Left ventricle myocardium inferior (tissue), 1 donor: ENCODE data around the gene GRM7. TPM values are rescaled to one million over a fixed set of nuclear protein-coding genes. Genes with fewer than 3 reads are reported as not detected.
A peak's percentile ranks its signal among the peaks of the same experiment; 100 is the strongest.

Source experiments
- DNase-seq: peaks from one replicate; pipeline ENCODE4 v3.0.0-alpha.2; 2020
- H3K27ac ChIP-seq: fragments of 200-600 bp; replicated peaks from 2 replicates; pipeline ENCODE4 v1.8.0; 2021
- H3K27me3 ChIP-seq: fragments of 200-600 bp; 2 replicates; pipeline ENCODE4 v1.8.0; 2021; ENCODE audit warnings: low read depth
- H3K36me3 ChIP-seq: fragments of 200-600 bp; 2 replicates; pipeline ENCODE4 v1.8.0; 2021
- H3K4me1 ChIP-seq: fragments of 200-600 bp; 2 replicates; pipeline ENCODE4 v1.8.0; 2021
- H3K4me3 ChIP-seq: fragments of 200-600 bp; 2 replicates; pipeline ENCODE4 v1.8.0; 2021; ENCODE audit warnings: mild to moderate bottlenecking, moderate library complexity
- H3K9me3 ChIP-seq: fragments of 200-600 bp; replicated peaks from 2 replicates; pipeline ENCODE4 v1.8.0; 2021
- CTCF ChIP-seq: fragments of 200-600 bp; IDR thresholded peaks from 2 replicates; pipeline ENCODE4 v1.8.0; 2021; ENCODE audit warnings: antibody characterized with exemption, mild to moderate bottlenecking, borderline replicate concordance
- intact Hi-C: fragments of 100-400 bp; cut with micrococcal nuclease; formaldehyde crosslinking; loops from one replicate; pipeline ENCODE4 v1.11.0; 2022
- total RNA-seq: library from RNA; stranded (reverse); fragmentation: NEBNext Ultra II Directional; extraction: Animal tissue kit (Norgen Biotek cat#: 25700); gene quantifications from one replicate; pipeline ENCODE4 v1.2.1, GENCODE V29; 2021
- donor health status: DM: no; HTN: yes; CAD: no; lungs with severe emphysema.

GRM7 gene
- total RNA-seq, 1 donor from 2014 or later: not detected

GRCh38 chr3:7280318-7280717, 419.4 kb downstream of the GRM7 start:
- Histone ChIP-seq H3K27me3 (no peaks in the 10 kb centered on the region), H3K4me1 (no peaks in the 10 kb centered on the region), H3K9me3 (no peaks in the 10 kb centered on the region), H3K36me3 (no peaks in the 10 kb centered on the region), H3K4me3 (no peak overlapping the region), H3K27ac (no peak overlapping the region)
- TF ChIP-seq CTCF: no peak
- no peak for DNase-seq
- intact Hi-C loops: loop anchor here (10.0 kb wide), 1 partner anchor 264 kb away; no protein-coding TSS in a partner anchor

- intact Hi-C loops: loop anchor here (10.0 kb wide), 1 partner anchor 262 kb away; no protein-coding TSS in a partner anchor
- no peak for DNase-seq
- no peaks in the 10 kb centered on the region for H3K9me3 ChIP-seq
These were observed 422.1 kb downstream of the GRM7 start for GRCh38 chr3:7282988-7283387.

GRCh38 chr3:7285505-7285904, 424.6 kb downstream of the GRM7 start:
- H3K4me3 ChIP-seq: no peak overlapping the region
- intact Hi-C loops: loop anchor here (10.0 kb wide), 1 partner anchor 259 kb away; no protein-coding TSS in a partner anchor
- peak; percentile 45 for TF ChIP-seq CTCF

More at GRCh38 chr3:7282988-7283387, 422.1 kb downstream of the GRM7 start:
- H3K4me1 ChIP-seq: no peaks in the 10 kb centered on the region
- no peaks in the 10 kb centered on the region for H3K27me3 ChIP-seq
- no peaks in the 10 kb centered on the region for H3K36me3 ChIP-seq
- no peak for TF ChIP-seq CTCF
- H3K27ac ChIP-seq: no peak overlapping the region
- no peak overlapping the region for H3K4me3 ChIP-seq

GRCh38 chr3:7288133-7288532, 427.2 kb downstream of the GRM7 start:
- no peaks in the 10 kb centered on the region for H3K36me3 ChIP-seq
- no peak for TF ChIP-seq CTCF
- intact Hi-C loops: loop anchor here (10.0 kb wide), 1 partner anchor 257 kb away; no protein-coding TSS in a partner anchor
- H3K27ac ChIP-seq: no peak overlapping the region
- no peaks in the 10 kb centered on the region for H3K4me1 ChIP-seq
- H3K4me3 ChIP-seq: no peak overlapping the region
- H3K27me3 ChIP-seq: no peaks in the 10 kb centered on the region
- H3K9me3 ChIP-seq: peaks cover 5% of the 10 kb centered on the region
- no peak for DNase-seq

More at GRCh38 chr3:7285505-7285904, 424.6 kb downstream of the GRM7 start:
- no peaks in the 10 kb centered on the region for H3K4me1 ChIP-seq
- no peaks in the 10 kb centered on the region for H3K36me3 ChIP-seq
- DNase-seq: no peak
- H3K27me3 ChIP-seq: no peaks in the 10 kb centered on the region
- H3K9me3 ChIP-seq: peaks cover 5% of the 10 kb centered on the region
- no peak overlapping the region for H3K27ac ChIP-seq

- no peak overlapping the region for H3K4me3 ChIP-seq
- H3K9me3 ChIP-seq: peaks cover 5% of the 10 kb centered on the region
- no peaks in the 10 kb centered on the region for H3K36me3 ChIP-seq
- no peak overlapping the region for H3K27ac ChIP-seq
- H3K27me3 ChIP-seq: no peaks in the 10 kb centered on the region
- no peak for TF ChIP-seq CTCF
- DNase-seq: no peak
- no peaks in the 10 kb centered on the region for H3K4me1 ChIP-seq
- intact Hi-C loops: loop anchor here (10.0 kb wide), 1 partner anchor 256 kb away; no protein-coding TSS in a partner anchor
These were observed 428.2 kb downstream of the GRM7 start for GRCh38 chr3:7289121-7289520.
